ENCODE measurements around the gene HPSE. TPM values are rescaled to one million over a fixed set of nuclear protein-coding genes. Genes with fewer than 3 reads are reported as not detected.

HPSE gene
- total and polyA plus RNA-seq, 2 donors (not counting 3 experiments of a cell fraction or from before 2014, with no cell fraction given) = 3.5 to 7.0 TPM

GRCh38 chr4:83316459-83317165, 18.0 kb downstream of the HPSE start:
- no peaks in the 10 kb centered on the region for H4K20me1 ChIP-seq (replicated peaks; ENCODE audit: control insufficient read depth, extremely low read depth, insufficient read depth, low read length)
- no peak overlapping the region for H3K9ac ChIP-seq (replicated peaks; ENCODE audit: extremely low read depth, insufficient read depth, low read length)
- peak; percentile 32 for TF ChIP-seq FOS (IDR thresholded peaks at IDR 0.05; ENCODE audit: borderline replicate concordance, insufficient read depth, low read length)
- no peak for TF ChIP-seq POLR2A (IDR thresholded peaks at IDR 0.05; ENCODE audit: low read depth, low read length)
- FAIRE-seq = peak; percentile 42
- H3K27ac ChIP-seq (ENCODE audit: insufficient read depth, low read depth, low read length) = no peak overlapping the region
- no peak overlapping the region for H3K4me3 ChIP-seq (replicated peaks in 1 of 3; ENCODE audit: insufficient read depth in 1 of 3, low read depth in 1 of 3, low read length in 3 of 3)
- no peaks in the 10 kb centered on the region for H3K36me3 ChIP-seq (ENCODE audit: control insufficient read depth in 2 of 2, extremely low read depth in 1 of 2, insufficient read depth in 2 of 2, low read length in 2 of 2)
- peaks cover 7% of the 10 kb centered on the region for H3K4me1 ChIP-seq (ENCODE audit: control insufficient read depth, extremely low read depth, insufficient read depth, low read length)
- no peaks in the 10 kb centered on the region for H3K9me3 ChIP-seq (replicated peaks; ENCODE audit: control insufficient read depth, insufficient read depth, low read length)
- no TSS peak for BruUV-seq (replicated peaks)
- ChIA-PET POLR2A (no interaction called here), CTCF (interaction anchor here (2.0 kb wide), 1 partner anchor 34 kb away, joined by 5 read pairs; no protein-coding TSS in a partner anchor)
- no peaks in the 10 kb centered on the region for H3K79me2 ChIP-seq (ENCODE audit: control insufficient read depth, insufficient read depth, low read length)
- H3K4me2 ChIP-seq (ENCODE audit: insufficient read depth, low read length) = no peak overlapping the region
- peak overlapping the region; percentile 43 for H2AFZ ChIP-seq (ENCODE audit: low read depth, low read length)
- no peaks in the 10 kb centered on the region for H3K9me1 ChIP-seq (replicated peaks; ENCODE audit: control insufficient read depth, extremely low read depth, insufficient read depth, low read length)
- DNase-seq (ENCODE audit: low read depth, low spot score) = no peak
- dilution Hi-C loops (cut with MboI; ENCODE audit: extremely low pct_ligation_motif_present, low sequenced_read_pairs) (no loop called here), intact Hi-C loops (cut with micrococcal nuclease) (no loop called here)
- H3K27me3 ChIP-seq (ENCODE audit: control insufficient read depth in 2 of 2, insufficient read depth in 2 of 2, low read length in 2 of 2) = no peaks in the 10 kb centered on the region

- no peaks in the 10 kb centered on the region for H3K79me2 ChIP-seq (ENCODE audit: control insufficient read depth, insufficient read depth, low read length)
- H3K9me3 ChIP-seq (replicated peaks; ENCODE audit: control insufficient read depth, insufficient read depth, low read length) = no peaks in the 10 kb centered on the region
- DNase-seq (ENCODE audit: low read depth, low spot score) (no peak), FAIRE-seq (no peak)
- no peak overlapping the region for H2AFZ ChIP-seq (ENCODE audit: low read depth, low read length)
- no peak overlapping the region for H3K4me2 ChIP-seq (ENCODE audit: insufficient read depth, low read length)
- no peak for TF ChIP-seq FOS (IDR thresholded peaks at IDR 0.05; ENCODE audit: borderline replicate concordance, insufficient read depth, low read length)
- TF ChIP-seq MAX (IDR thresholded peaks at IDR 0.05; ENCODE audit: insufficient read depth, insufficient read length) = no peak
- no peak for TF ChIP-seq POLR2A (IDR thresholded peaks at IDR 0.05; ENCODE audit: low read depth, low read length)
- TF ChIP-seq JUN (IDR thresholded peaks at IDR 0.05; ENCODE audit: borderline replicate concordance, insufficient read depth, insufficient read length, low read depth) = no peak
- TF ChIP-seq POLR2AphosphoS5 (IDR thresholded peaks at IDR 0.05; ENCODE audit: insufficient read depth, low read depth, low read length) = no peak
- TF ChIP-seq CTCF (IDR thresholded peaks at IDR 0.05; ENCODE audit: extremely low read depth in 1 of 2, insufficient read depth in 1 of 2, low read depth in 1 of 2, low read length in 2 of 2) = no peak
- no peak for TF ChIP-seq MYC (IDR thresholded peaks at IDR 0.05; ENCODE audit: low read depth, low read length)
- TF ChIP-seq EZH2 (IDR thresholded peaks at IDR 0.05; ENCODE audit: borderline replicate concordance, low read depth, low read length, severe bottlenecking) = no peak
- no peak for TF ChIP-seq GATA2 (IDR thresholded peaks at IDR 0.05; ENCODE audit: insufficient read depth, insufficient read length, low read depth, low read length)
- H4K20me1 ChIP-seq (replicated peaks; ENCODE audit: control insufficient read depth, extremely low read depth, insufficient read depth, low read length) = no peaks in the 10 kb centered on the region
- H3K27me3 ChIP-seq (ENCODE audit: control insufficient read depth in 2 of 2, insufficient read depth in 2 of 2, low read length in 2 of 2) = no peaks in the 10 kb centered on the region
- peaks cover 6% of the 10 kb centered on the region for H3K4me1 ChIP-seq (ENCODE audit: control insufficient read depth, extremely low read depth, insufficient read depth, low read length)
- dilution Hi-C loops (cut with MboI; ENCODE audit: extremely low pct_ligation_motif_present, low sequenced_read_pairs) (no loop called here), intact Hi-C loops (cut with micrococcal nuclease) (no loop called here)
- no peaks in the 10 kb centered on the region for H3K36me3 ChIP-seq (ENCODE audit: control insufficient read depth in 2 of 2, extremely low read depth in 1 of 2, insufficient read depth in 2 of 2, low read length in 2 of 2)
- CTCF ChIA-PET = interaction anchor here (1.2 to 2.0 kb wide), 3 partner anchors 31 to 34 kb away, joined by 3 to 5 read pairs (median 3); partner anchors contain the start of gene COQ2
- H3K4me3 ChIP-seq (replicated peaks in 1 of 3; ENCODE audit: insufficient read depth in 1 of 3, low read depth in 1 of 3, low read length in 3 of 3) = no peak overlapping the region
- H3K9me1 ChIP-seq (replicated peaks; ENCODE audit: control insufficient read depth, extremely low read depth, insufficient read depth, low read length) = no peaks in the 10 kb centered on the region
- no TSS peak for BruUV-seq (replicated peaks)
- no peak overlapping the region for H3K9ac ChIP-seq (replicated peaks; ENCODE audit: extremely low read depth, insufficient read depth, low read length)
- POLR2A ChIA-PET = no interaction called here
- H3K27ac ChIP-seq (ENCODE audit: insufficient read depth, low read depth, low read length) = no peak overlapping the region
Measured at GRCh38 chr4:83315341-83315870, 19.2 kb downstream of the HPSE start.
